ENCODE data around the gene GPR146. TPM values are rescaled to one million over a fixed set of nuclear protein-coding genes. Genes with fewer than 3 reads are reported as not detected.
A peak's percentile ranks its signal among the peaks of the same experiment; 100 is the strongest.

GPR146 gene
- total RNA-seq, 1 experiment from 2014 or later: 1.1 TPM

GRCh38 chr7:1103789-1104515 lies 59.6 kb downstream of the GPR146 start:
- DNase-seq (ENCODE audit: low read depth): no peak

GRCh38 chr7:1104516-1105179 lies 60.3 kb downstream of the GPR146 start:
- DNase-seq (ENCODE audit: low read depth): no peak

- no peak for DNase-seq (ENCODE audit: low read depth)
Observed at GRCh38 chr7:1105189-1105588, 60.8 kb downstream of the GPR146 start.

GRCh38 chr7:1106063-1106792 lies 61.9 kb downstream of the GPR146 start:
- no peak for DNase-seq (ENCODE audit: low read depth)

GRCh38 chr7:1106793-1107421 lies 62.6 kb downstream of the GPR146 start:
- DNase-seq (ENCODE audit: low read depth): no peak

- DNase-seq (ENCODE audit: low read depth): no peak
Observed at GRCh38 chr7:1108264-1108920, 64.0 kb downstream of the GPR146 start.

Small RNA genes lying within 50 kb of the gene (small RNA-seq; reads per million reads assigned to genes)
- gene MIR339: 2.3 reads per million, percentile 83 among the genes with 10 or more reads in this experiment

Other genes starting within 250 kb of the GPR146 start
- gene SUN1, start 212.1 kb upstream of the GPR146 start, total RNA-seq (2014; rRNA removed; shearing (Covaris generic)): 81.8 and 130 TPM in 2 replicates
- 48.0 and 51.0 TPM in 2 replicates for gene GET4, start 168.0 kb upstream of the GPR146 start, total RNA-seq (2014; rRNA removed; shearing (Covaris generic))
- gene ADAP1, start 89.9 kb upstream of the GPR146 start, total RNA-seq (2014; rRNA removed; shearing (Covaris generic)): 1.6 and 2.3 TPM in 2 replicates
- gene COX19, start 69.0 kb upstream of the GPR146 start, total RNA-seq (2014; rRNA removed; shearing (Covaris generic)): 7.0 and 9.6 TPM in 2 replicates
- not detected in 2 replicates for gene CYP2W1, start 61.4 kb upstream of the GPR146 start, total RNA-seq (2014; rRNA removed; shearing (Covaris generic))
- gene GPER1, start 43.6 kb downstream of the GPR146 start, total RNA-seq (2014; rRNA removed; shearing (Covaris generic)): 0.84 and 1.8 TPM in 2 replicates
- 22.5 and 25.9 TPM in 2 replicates for gene ZFAND2A, start 115.7 kb downstream of the GPR146 start, total RNA-seq (2014; rRNA removed; shearing (Covaris generic))
- gene UNCX, start 188.3 kb downstream of the GPR146 start, total RNA-seq (2014; rRNA removed; shearing (Covaris generic)): not detected in 2 replicates